K562 treated with DMSO at 1 percent for 24 hours (cell line): ENCODE measurements around the gene BCO2. TPM values are rescaled to one million over a fixed set of nuclear protein-coding genes. Genes with fewer than 3 reads are reported as not detected.

ENCODE experiments used
- total RNA-seq: library from RNA; unstranded; fragments of 300-600 nt; gene quantifications from 2 replicates; pipeline ENCODE4 v1.2.3, GENCODE V29; 2022; ENCODE audit warnings: low read depth; ENCODE audit not compliant: insufficient read depth

BCO2 gene
- 1.2 TPM in 1 of 2 replicates, not detected in the other for total RNA-seq

GRCh38 chr11:112174789-112175598 lies at the start of gene BCO2:
BCO2 (plus strand) TSS chr11:112175512; CDS start chr11:112175602, 90 bp downstream.

GRCh38 chr11:112163875-112164685 lies 11.2 kb upstream of the BCO2 start, which contains the start of gene IL18:
IL18 (minus strand) TSS chr11:112164094; CDS start chr11:112155053, 9,041 bp downstream.

GRCh38 chr11:112167145-112167544 lies 8.2 kb upstream of the BCO2 start, which contains the start of gene TEX12:
TEX12 (plus strand) TSS chr11:112167372; CDS start chr11:112169269, 1,897 bp downstream.

GRCh38 chr11:112226062-112226830 lies 50.9 kb downstream of the BCO2 start, which contains the start of gene PTS:
PTS (plus strand) TSS chr11:112226428; CDS start chr11:112226444, 16 bp downstream.

GRCh38 chr11:112260490-112260889 lies 85.2 kb downstream of the BCO2 start, which contains the start of gene PLET1:
PLET1 (minus strand) TSS chr11:112260860; CDS start chr11:112260589, 271 bp downstream.

Other genes starting within 250 kb of the BCO2 start
- gene DIXDC1, start 238.2 kb upstream of the BCO2 start, total RNA-seq: 2.0 and 2.5 TPM in 2 replicates
- gene DLAT, start 150.1 kb upstream of the BCO2 start, total RNA-seq: 33.2 and 37.5 TPM in 2 replicates
- 1.4 TPM in 1 of 2 replicates, not detected in the other for gene PIH1D2, start 101.5 kb upstream of the BCO2 start, total RNA-seq
- gene NKAPD1, start 101.2 kb upstream of the BCO2 start, total RNA-seq: 11.8 and 12.5 TPM in 2 replicates
- 64.3 and 70.5 TPM in 2 replicates for gene TIMM8B, start 88.8 kb upstream of the BCO2 start, total RNA-seq
- gene SDHD, start 88.6 kb upstream of the BCO2 start, total RNA-seq: 87.3 and 101 TPM in 2 replicates
- 15.9 and 19.6 TPM in 2 replicates for gene IL18, start 11.4 kb upstream of the BCO2 start, total RNA-seq
- not detected in 2 replicates for gene TEX12, start 8.1 kb upstream of the BCO2 start, total RNA-seq
- gene PTS, start 50.9 kb downstream of the BCO2 start, total RNA-seq: 23.6 and 25.5 TPM in 2 replicates
- gene PLET1, start 85.3 kb downstream of the BCO2 start, total RNA-seq: not detected in 2 replicates